ENCODE data around the gene TTC28.
A peak's percentile ranks its signal among the peaks of the same experiment; 100 is the strongest.

Gene TTC28

GRCh38 chr22:28344918-28345703 lies 334.5 kb downstream of the TTC28 start:
- no peak for DNase-seq

- DNase-seq = no peak
These were observed 338.6 kb downstream of the TTC28 start for GRCh38 chr22:28341001-28341400.

- DNase-seq = peak; percentile 19 to 47
These were observed 346.6 kb downstream of the TTC28 start for GRCh38 chr22:28333088-28333487.

- peak in 1 of 2 experiments; percentile 45 for DNase-seq
These were observed 347.2 kb downstream of the TTC28 start for GRCh38 chr22:28332410-28332809.

- no peak for DNase-seq
These were observed 347.9 kb downstream of the TTC28 start for GRCh38 chr22:28331695-28332094.

GRCh38 chr22:28329186-28330073 lies 350.2 kb downstream of the TTC28 start:
- DNase-seq = no peak

- DNase-seq = no peak
These were observed 350.9 kb downstream of the TTC28 start for GRCh38 chr22:28328756-28329155.

GRCh38 chr22:28316014-28316413 lies 363.6 kb downstream of the TTC28 start:
- no peak for DNase-seq

GRCh38 chr22:28314959-28315358 lies 364.7 kb downstream of the TTC28 start:
- no peak for DNase-seq

GRCh38 chr22:28310299-28310698 lies 369.3 kb downstream of the TTC28 start:
- DNase-seq = no peak

- DNase-seq = no peak
These were observed 379.9 kb downstream of the TTC28 start for GRCh38 chr22:28299753-28300152.

GRCh38 chr22:28299309-28299708 lies 380.3 kb downstream of the TTC28 start:
- DNase-seq = no peak

- DNase-seq = no peak
These were observed 382.1 kb downstream of the TTC28 start for GRCh38 chr22:28297504-28297903.

- DNase-seq = no peak
These were observed 383.2 kb downstream of the TTC28 start for GRCh38 chr22:28296452-28296851.

- no peak for DNase-seq
These were observed 396.5 kb downstream of the TTC28 start for GRCh38 chr22:28283068-28283654.

- DNase-seq = no peak
These were observed 397.1 kb downstream of the TTC28 start for GRCh38 chr22:28282405-28283067.

GRCh38 chr22:28279888-28280287 lies 399.8 kb downstream of the TTC28 start:
- no peak for DNase-seq

- no peak for DNase-seq
These were observed 410.4 kb downstream of the TTC28 start for GRCh38 chr22:28269277-28269676.

GRCh38 chr22:28268850-28269249 lies 410.8 kb downstream of the TTC28 start:
- no peak for DNase-seq

- no peak for DNase-seq
These were observed 411.5 kb downstream of the TTC28 start for GRCh38 chr22:28268171-28268570.

GRCh38 chr22:28260619-28261018 lies 419.0 kb downstream of the TTC28 start:
- no peak for DNase-seq

GRCh38 chr22:28259774-28260312 lies 419.8 kb downstream of the TTC28 start:
- DNase-seq = no peak

GRCh38 chr22:28254396-28254795 lies 425.2 kb downstream of the TTC28 start:
- DNase-seq = no peak

All from NCI-H1930 (cell line).